Activated CD4-positive, alpha-beta memory T cell treated with anti-CD3 and anti-CD28 coated beads for 36 hours (primary cell): ENCODE results near the gene WASL. TPM values are rescaled to one million over a fixed set of nuclear protein-coding genes. Genes with fewer than 3 reads are reported as not detected.
"Not testable (repeated sequence)": the region's sequence is repeated elsewhere in the genome, so short reads cannot be mapped to it uniquely, and the experiment has no call there.

Source experiments
- CTCF ChIA-PET: fragments of 350-600 bp; sonication (Branson Sonifier 250); formaldehyde crosslinking; loops from one replicate; lab custom pipeline; 2021; ENCODE audit warnings: antibody characterized with exemption, inconsistent platforms; lab: Charles Lee
- POLR2A ChIA-PET: fragments of 350-600 bp; sonication (Branson Sonifier 250); formaldehyde crosslinking; loops from one replicate; lab custom pipeline; 2021; ENCODE audit warnings: antibody characterized with exemption; lab: Charles Lee
- DNase-seq: peaks from one replicate; pipeline ENCODE4 v3.0.0-alpha.2; 2020
- H3K27ac Mint-ChIP-seq: one replicate; pipeline ENCODE4 v1.8.0; 2021; ENCODE audit warnings: mixed read lengths
- H3K27me3 Mint-ChIP-seq: one replicate; pipeline ENCODE4 v1.8.0; 2021; ENCODE audit warnings: mixed read lengths
- H3K36me3 Mint-ChIP-seq: one replicate; pipeline ENCODE4 v1.8.0; 2021; ENCODE audit warnings: mixed read lengths
- H3K4me1 Mint-ChIP-seq: one replicate; pipeline ENCODE4 v1.8.0; 2021; ENCODE audit warnings: low read depth, mixed read lengths
- H3K4me3 Mint-ChIP-seq: one replicate; pipeline ENCODE4 v1.8.0; 2021; ENCODE audit warnings: mild to moderate bottlenecking, mixed read lengths
- H3K9me3 Mint-ChIP-seq: one replicate; pipeline ENCODE4 v1.8.0; 2021; ENCODE audit warnings: mixed read lengths
- intact Hi-C: fragments of 100-400 bp; cut with micrococcal nuclease; formaldehyde crosslinking; loops from one replicate; pipeline ENCODE4 v1.15.1; 2023
- total RNA-seq, 2 experiments: library from RNA; stranded (reverse); gene quantifications; one replicate each; pipeline ENCODE4 v1.2.3, GENCODE V29; 2021

Gene WASL
- total RNA-seq, 2 experiments from 2014 or later = 5.1 to 5.9 TPM

- H3K27ac Mint-ChIP-seq = peak overlapping the region; percentile 84
- H3K4me3 Mint-ChIP-seq = peak overlapping the region; percentile 91
- no peaks in the 10 kb centered on the region for H3K9me3 Mint-ChIP-seq
- CTCF ChIA-PET = no interaction called here
- DNase-seq = no peak
- peaks cover 63% of the 10 kb centered on the region for H3K4me1 Mint-ChIP-seq
- intact Hi-C loops = loop anchor here (1.0 kb wide), 3 partner anchors 23 to 1182 kb away; partner anchors contain the start of gene POT1
- H3K27me3 Mint-ChIP-seq = no peaks in the 10 kb centered on the region
- peaks cover 6% of the 10 kb centered on the region for H3K36me3 Mint-ChIP-seq
- POLR2A ChIA-PET = no interaction called here
Measured at GRCh38 chr7:123746931-123747488, 1.8 kb downstream of the WASL start.

- CTCF ChIA-PET = no interaction called here
- H3K36me3 Mint-ChIP-seq = peaks cover 6% of the 10 kb centered on the region
- intact Hi-C loops = no loop called here
- peak overlapping the region; percentile 91 for H3K4me3 Mint-ChIP-seq
- DNase-seq = no peak
- H3K4me1 Mint-ChIP-seq = peaks cover 58% of the 10 kb centered on the region
- no peaks in the 10 kb centered on the region for H3K27me3 Mint-ChIP-seq
- H3K27ac Mint-ChIP-seq = no peak overlapping the region
- H3K9me3 Mint-ChIP-seq = no peaks in the 10 kb centered on the region
- POLR2A ChIA-PET = no interaction called here
Measured at GRCh38 chr7:123746055-123746454, 2.7 kb downstream of the WASL start.

- Mint-ChIP-seq H3K27ac (no peak overlapping the region), H3K36me3 (peaks cover 6% of the 10 kb centered on the region), H3K4me3 (no peak overlapping the region), H3K9me3 (no peaks in the 10 kb centered on the region), H3K4me1 (peaks cover 62% of the 10 kb centered on the region), H3K27me3 (no peaks in the 10 kb centered on the region)
- no peak for DNase-seq
- POLR2A ChIA-PET = no interaction called here
- intact Hi-C loops = no loop called here
- CTCF ChIA-PET = no interaction called here
Measured at GRCh38 chr7:123745437-123745836, 3.4 kb downstream of the WASL start.

DNA sequence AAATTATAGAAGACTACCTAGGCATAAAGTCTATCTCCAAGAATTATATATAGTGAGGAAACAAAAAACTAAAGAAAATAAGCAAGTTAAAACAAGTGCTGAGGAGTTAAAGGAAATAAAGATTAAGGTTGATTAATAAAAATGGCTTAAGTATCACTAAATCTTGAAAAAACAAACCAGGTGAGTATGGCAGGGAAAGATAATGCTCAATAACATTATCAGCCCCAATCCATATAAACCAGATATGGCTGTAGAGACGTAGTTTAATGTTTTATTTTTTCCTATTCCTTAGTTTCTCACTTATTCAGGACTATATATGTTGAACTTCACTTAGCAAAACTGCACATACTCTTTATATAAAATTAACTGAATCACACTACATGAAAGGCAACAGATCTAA, 4.4 kb downstream of the WASL start:
- Mint-ChIP-seq H3K4me1 (peaks cover 60% of the 10 kb centered on the region), H3K27me3 (no peaks in the 10 kb centered on the region), H3K27ac (no peak overlapping the region), H3K36me3 (peaks cover 6% of the 10 kb centered on the region), H3K4me3 (no peak overlapping the region), H3K9me3 (no peaks in the 10 kb centered on the region)
- intact Hi-C loops = no loop called here
- CTCF ChIA-PET = no interaction called here
- DNase-seq = no peak
- POLR2A ChIA-PET = no interaction called here

- intact Hi-C loops = no loop called here
- no peak for DNase-seq
- Mint-ChIP-seq H3K4me1 (peaks cover 66% of the 10 kb centered on the region), H3K9me3 (peaks cover 7% of the 10 kb centered on the region), H3K36me3 (peaks cover 8% of the 10 kb centered on the region), H3K4me3 (no peak overlapping the region), H3K27me3 (no peaks in the 10 kb centered on the region), H3K27ac (no peak overlapping the region)
- ChIA-PET POLR2A (no interaction called here), CTCF (interaction anchor here (0.7 kb wide), 1 partner anchor 59 kb away, joined by 3 read pairs; no protein-coding TSS in a partner anchor)
Measured at GRCh38 chr7:123741940-123742339, 6.9 kb downstream of the WASL start.

- CTCF ChIA-PET = interaction anchor here (1.7 kb wide), 1 partner anchor 10 kb away, joined by 5 read pairs; the partner anchor contains the start of gene WASL
- Mint-ChIP-seq H3K36me3 (peaks cover 19% of the 10 kb centered on the region), H3K4me1 (peaks cover 41% of the 10 kb centered on the region), H3K9me3 (peaks cover 20% of the 10 kb centered on the region), H3K27ac (no peak overlapping the region), H3K4me3 (no peak overlapping the region), H3K27me3 (no peaks in the 10 kb centered on the region)
- POLR2A ChIA-PET = no interaction called here
- DNase-seq = no peak
- intact Hi-C loops = no loop called here
Measured at GRCh38 chr7:123738808-123739207, 10.0 kb downstream of the WASL start.

GRCh38 chr7:123738356-123738755, 10.4 kb downstream of the WASL start:
- Mint-ChIP-seq H3K27ac (no peak overlapping the region), H3K27me3 (no peaks in the 10 kb centered on the region), H3K4me3 (no peak overlapping the region), H3K4me1 (peaks cover 41% of the 10 kb centered on the region), H3K36me3 (peaks cover 24% of the 10 kb centered on the region), H3K9me3 (peaks cover 21% of the 10 kb centered on the region)
- intact Hi-C loops = no loop called here
- DNase-seq = no peak
- POLR2A ChIA-PET = no interaction called here
- CTCF ChIA-PET = no interaction called here

DNA sequence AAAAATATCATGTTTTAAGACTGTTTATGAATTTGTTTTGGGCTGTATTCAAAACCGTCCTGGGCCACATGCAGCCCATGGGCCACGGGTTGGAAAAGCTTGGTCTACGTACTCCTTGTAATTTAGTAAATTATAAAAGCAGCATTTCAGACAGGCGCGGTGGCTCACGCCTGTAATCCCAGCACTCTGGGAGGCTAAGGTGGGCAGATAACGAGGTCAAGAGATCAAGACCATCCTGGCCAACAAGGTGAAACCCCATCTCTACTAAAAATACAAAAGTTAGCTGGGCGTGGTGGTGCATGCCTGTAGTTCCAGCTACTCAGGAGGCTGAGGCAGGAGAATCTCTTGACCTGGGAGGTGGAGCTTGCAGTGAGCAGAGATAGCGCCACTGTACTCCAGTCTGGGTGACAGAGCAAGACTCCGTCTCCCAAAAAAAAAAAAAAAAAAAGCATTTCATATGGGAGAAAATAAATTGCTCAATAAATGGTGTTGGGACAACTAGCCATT, 11.6 kb downstream of the WASL start:
- Mint-ChIP-seq H3K4me1 (peaks cover 40% of the 10 kb centered on the region), H3K9me3 (peaks cover 30% of the 10 kb centered on the region), H3K36me3 (peaks cover 32% of the 10 kb centered on the region)
- H3K27me3 Mint-ChIP-seq, H3K4me3 Mint-ChIP-seq, intact Hi-C loops, POLR2A ChIA-PET, DNase-seq, H3K27ac Mint-ChIP-seq: not testable (repeated sequence)
- CTCF ChIA-PET = interaction anchor here (0.7 kb wide), 1 partner anchor 19 kb away, joined by 3 read pairs; no protein-coding TSS in a partner anchor

DNA sequence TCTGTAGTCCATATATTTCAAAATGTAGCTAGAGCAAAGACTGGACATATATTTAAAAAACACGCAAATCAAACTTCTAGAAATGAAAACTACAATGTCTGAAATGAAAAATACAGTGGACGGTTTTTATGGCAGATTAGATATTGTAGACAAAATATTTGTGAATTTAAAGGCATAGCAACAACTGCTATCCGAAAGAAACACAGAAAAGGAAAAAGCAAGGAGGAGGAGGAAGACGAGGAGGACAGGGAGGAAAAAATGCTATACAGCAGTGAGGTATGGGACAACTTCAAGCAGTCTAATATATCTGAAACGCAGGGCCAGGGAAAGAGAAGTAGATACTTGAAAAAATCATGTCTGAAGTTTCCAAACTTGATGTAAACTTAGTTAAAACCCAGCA, 13.3 kb downstream of the WASL start:
- H3K9me3 Mint-ChIP-seq = peaks cover 31% of the 10 kb centered on the region
- peaks cover 35% of the 10 kb centered on the region for H3K36me3 Mint-ChIP-seq
- intact Hi-C loops = no loop called here
- CTCF ChIA-PET = interaction anchor here (0.6 to 1.0 kb wide), 2 partner anchors 18 to 678 kb away, joined by 3 read pairs; no protein-coding TSS in a partner anchor
- H3K4me1 Mint-ChIP-seq = peaks cover 38% of the 10 kb centered on the region
- no peak overlapping the region for H3K4me3 Mint-ChIP-seq
- no peaks in the 10 kb centered on the region for H3K27me3 Mint-ChIP-seq
- no peak overlapping the region for H3K27ac Mint-ChIP-seq
- POLR2A ChIA-PET = no interaction called here
- DNase-seq = no peak

GRCh38 chr7:123734498-123734897, 14.3 kb downstream of the WASL start:
- H3K27ac Mint-ChIP-seq = no peak overlapping the region

GRCh38 chr7:123732413-123733091, 16.3 kb downstream of the WASL start:
- no peak for DNase-seq
- Mint-ChIP-seq H3K27ac (no peak overlapping the region), H3K4me1 (peaks cover 36% of the 10 kb centered on the region), H3K9me3 (peaks cover 29% of the 10 kb centered on the region), H3K36me3 (peaks cover 34% of the 10 kb centered on the region), H3K4me3 (no peak overlapping the region), H3K27me3 (no peaks in the 10 kb centered on the region)
- POLR2A ChIA-PET = no interaction called here
- intact Hi-C loops = no loop called here
- CTCF ChIA-PET = no interaction called here

More at GRCh38 chr7:123734498-123734897, 14.3 kb downstream of the WASL start:
- Mint-ChIP-seq H3K4me1 (peaks cover 36% of the 10 kb centered on the region), H3K4me3 (no peak overlapping the region), H3K9me3 (peaks cover 33% of the 10 kb centered on the region), H3K36me3 (peaks cover 35% of the 10 kb centered on the region), H3K27me3 (no peaks in the 10 kb centered on the region)
- no peak for DNase-seq
- POLR2A ChIA-PET = no interaction called here
- intact Hi-C loops = no loop called here
- CTCF ChIA-PET = interaction anchor here (1.0 kb wide), 1 partner anchor 17 kb away, joined by 3 read pairs; no protein-coding TSS in a partner anchor

GRCh38 chr7:123729218-123729578, 19.6 kb downstream of the WASL start:
- peaks cover 17% of the 10 kb centered on the region for H3K9me3 Mint-ChIP-seq
- H3K4me1 Mint-ChIP-seq = peaks cover 55% of the 10 kb centered on the region

More at GRCh38 chr7:123729218-123729578, 19.6 kb downstream of the WASL start:
- Mint-ChIP-seq H3K36me3 (peaks cover 28% of the 10 kb centered on the region), H3K27ac (no peak overlapping the region), H3K4me3 (no peak overlapping the region), H3K27me3 (no peaks in the 10 kb centered on the region)
- ChIA-PET POLR2A (no interaction called here), CTCF (no interaction called here)
- intact Hi-C loops = no loop called here
- no peak for DNase-seq
